Right hindlimb (tissue), 1 donor: Measurements from ENCODE around the gene PIP.
"Not testable (repeated sequence)": the region's sequence is repeated elsewhere in the genome, so short reads cannot be mapped to it uniquely, and the experiment has no call there.

Experiments used
- DNase-seq: peaks from one replicate; pipeline ENCODE4 v3.0.0-alpha.2; 2018

PIP gene, protein sequence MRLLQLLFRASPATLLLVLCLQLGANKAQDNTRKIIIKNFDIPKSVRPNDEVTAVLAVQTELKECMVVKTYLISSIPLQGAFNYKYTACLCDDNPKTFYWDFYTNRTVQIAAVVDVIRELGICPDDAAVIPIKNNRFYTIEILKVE

DNA sequence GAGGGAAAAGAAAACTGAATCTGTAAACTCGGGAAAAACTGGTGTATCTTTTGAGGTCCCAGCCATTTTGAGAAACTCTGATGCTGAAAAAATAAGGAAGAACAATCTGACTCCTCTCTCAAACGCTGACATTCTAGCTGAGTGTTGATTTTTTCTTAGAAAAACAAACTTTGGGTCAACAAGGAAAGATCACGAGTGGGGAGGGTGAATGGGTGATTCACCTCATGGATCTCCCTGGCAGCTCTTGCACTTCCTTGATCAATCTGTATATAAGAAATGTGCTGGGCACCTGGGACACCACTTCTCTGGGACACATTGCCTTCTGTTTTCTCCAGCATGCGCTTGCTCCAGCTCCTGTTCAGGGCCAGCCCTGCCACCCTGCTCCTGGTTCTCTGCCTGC lies at the start of gene PIP:
Gene PIP (plus strand): TSS at position 297 of the 400 bp plus-strand sequence. CDS start 40 bp downstream, at position 337.
- DNase-seq, result no peak

DNA sequence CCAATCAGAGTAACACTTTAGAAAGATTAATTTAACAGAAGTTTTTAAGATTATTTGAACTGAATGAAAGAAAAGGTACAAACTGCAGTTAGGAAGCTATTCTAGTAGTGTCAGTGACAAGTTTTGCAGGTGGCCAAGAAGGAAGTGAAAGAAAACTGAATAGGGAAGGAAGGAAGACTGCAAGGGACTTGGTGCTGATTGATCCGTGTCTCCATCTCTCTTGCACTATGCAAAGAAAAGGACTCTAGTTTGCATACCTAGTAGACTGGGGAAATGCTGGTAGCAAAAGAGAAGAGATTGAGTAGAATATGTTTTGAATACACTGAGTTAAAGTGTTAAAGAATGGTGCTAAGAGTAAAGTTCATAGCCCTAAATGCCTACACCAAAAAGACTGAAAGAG lies 46.8 kb upstream of the PIP start:
- DNase-seq, result no peak

DNA sequence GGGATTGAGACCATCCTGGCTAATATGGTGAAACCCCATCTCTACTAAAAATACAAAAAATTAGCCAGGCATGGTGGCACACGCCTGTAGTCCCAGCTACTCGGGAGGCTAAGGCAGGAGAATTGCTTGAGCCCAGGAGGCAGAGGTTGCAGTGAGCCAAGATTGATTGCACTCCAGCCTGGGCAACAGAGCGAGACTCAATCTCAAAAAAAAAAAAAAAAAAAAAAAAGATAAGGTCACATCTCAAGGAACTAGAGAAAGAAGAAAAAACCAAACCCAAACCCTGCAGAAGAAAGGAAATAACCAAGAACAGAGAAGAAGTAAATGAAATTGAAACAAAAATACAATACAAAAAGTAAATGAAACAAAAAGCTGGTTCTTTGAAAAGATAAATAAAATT lies 46.3 kb upstream of the PIP start:
- not testable (repeated sequence) for DNase-seq

DNA sequence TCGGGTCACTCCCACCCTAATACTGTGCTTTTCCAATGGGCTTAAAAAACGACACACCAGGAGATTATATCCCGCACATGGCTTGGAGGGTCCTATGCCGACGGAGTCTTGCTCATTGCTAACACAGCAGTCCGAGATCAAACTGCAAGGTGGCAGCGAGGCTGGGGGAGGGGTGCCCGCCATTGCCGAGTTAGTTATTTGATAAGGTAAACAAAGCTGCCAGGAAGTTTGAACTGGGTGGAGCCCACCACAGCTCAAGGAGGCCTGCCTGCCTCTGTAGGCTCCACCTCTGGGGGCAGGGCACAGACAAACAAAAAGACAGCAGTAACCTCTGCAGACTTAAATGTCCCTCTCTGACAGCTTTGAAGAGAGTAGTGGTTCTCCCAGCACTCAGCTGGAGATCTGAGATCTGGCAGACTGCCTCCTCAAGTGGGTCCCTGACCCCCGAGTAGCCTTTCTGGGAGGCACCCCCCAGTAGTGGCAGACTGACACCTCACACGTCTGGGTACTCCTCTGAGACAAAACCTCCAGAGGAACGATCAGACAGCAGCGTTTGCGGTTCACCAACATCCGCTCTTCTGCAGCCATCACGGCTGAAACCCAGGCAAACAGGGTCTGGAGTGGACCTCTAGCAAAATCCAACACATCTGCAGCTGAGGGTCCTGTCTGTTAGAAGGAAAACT lies 43.2 kb upstream of the PIP start:
- not testable (repeated sequence) for DNase-seq

DNA sequence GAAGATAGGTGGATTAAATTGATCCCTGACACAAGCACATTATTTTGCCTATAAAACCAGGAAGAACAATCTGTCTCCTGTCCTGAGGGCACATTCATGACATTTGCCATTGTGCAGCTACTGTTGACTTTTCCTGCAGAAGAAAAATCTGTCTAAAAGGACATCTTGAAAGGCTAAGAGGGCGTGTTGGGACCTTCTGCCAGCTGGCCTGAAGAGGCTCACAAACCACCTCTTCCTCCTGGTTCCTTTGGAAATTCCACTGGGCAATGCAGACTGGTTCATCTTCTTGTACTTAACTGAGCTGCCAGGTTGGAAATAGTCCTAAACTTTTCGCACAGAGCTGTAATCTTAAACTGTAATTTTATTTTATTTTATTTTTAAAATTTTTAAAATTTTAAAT lies 35.7 kb upstream of the PIP start:
- no peak for DNase-seq

DNA sequence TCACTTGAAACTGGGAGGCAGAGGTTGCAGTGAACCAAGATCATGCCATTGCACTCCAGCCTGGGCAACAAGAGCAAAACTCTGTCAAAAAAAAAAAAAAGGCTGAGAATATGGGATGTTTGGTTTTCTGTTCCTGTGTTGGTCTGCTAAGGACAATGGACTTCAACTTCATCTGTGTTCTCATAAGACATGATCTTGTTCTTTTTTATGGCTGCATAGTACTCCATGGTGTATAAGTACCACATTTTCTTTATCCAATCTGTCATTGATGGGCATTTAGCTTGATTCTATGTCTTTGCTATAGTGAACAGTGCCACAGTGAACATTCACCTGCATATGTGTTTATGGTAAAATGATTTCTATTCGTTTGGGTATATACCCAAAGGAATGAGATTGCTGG lies 32.3 kb upstream of the PIP start:
- not testable (repeated sequence) for DNase-seq

DNA sequence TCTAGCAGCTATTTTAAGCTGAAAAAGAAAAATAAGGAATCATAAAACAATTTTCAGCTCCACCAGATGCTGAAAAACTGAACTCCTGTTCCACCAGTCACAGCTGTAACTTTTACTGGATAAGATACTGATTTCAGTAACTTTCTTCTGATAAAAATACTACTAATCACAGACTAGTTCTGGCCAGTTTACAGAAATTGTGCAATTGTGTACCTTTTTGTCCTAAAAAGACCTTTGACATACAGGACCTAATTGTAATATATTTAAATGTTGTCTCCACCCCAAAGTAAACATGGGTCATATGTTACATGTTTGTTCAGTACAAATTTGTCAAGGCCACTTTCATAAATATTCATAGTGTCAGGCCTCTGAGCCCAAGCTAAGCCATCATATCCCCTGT lies 27.1 kb upstream of the PIP start:
- DNase-seq, result no peak

DNA sequence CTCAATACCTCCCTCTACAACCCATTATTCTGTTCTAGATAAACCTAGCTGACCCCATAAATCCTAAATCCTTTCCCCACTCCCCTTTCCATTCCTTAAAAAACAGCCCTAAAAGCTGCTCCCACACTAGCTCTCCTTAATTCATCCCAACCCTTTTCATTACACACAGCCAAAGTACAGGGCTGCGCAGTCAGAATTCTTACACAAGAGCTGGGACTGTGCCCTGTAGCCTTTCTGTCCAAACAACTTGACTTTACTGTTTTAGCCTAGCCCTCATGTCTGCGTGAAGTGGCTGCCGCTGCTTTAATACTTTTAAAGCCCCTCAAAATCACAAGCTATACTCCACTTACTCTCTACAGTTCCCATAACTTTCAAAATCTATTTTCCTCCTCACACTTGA lies 23.9 kb upstream of the PIP start:
- not testable (repeated sequence) for DNase-seq

DNA sequence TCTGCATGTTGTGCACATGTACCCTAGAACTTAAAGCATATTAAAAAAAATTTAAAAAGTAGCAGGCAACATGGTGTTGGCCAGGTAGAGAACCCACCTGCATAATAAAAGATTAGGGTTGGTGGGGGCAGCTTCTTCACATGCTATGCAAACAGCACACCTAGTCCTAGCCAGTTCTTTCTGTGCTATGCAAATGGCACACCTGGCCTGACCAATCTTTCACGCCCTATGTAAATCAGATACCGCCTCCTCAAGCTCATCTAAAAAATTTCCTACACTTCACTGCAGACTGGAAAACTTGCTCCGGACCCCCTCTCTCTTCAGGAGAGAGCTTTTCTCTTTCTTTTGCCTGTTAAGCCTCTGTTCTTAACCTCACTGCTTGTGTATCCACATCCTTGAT lies 14.5 kb upstream of the PIP start:
- DNase-seq, result no peak

DNA sequence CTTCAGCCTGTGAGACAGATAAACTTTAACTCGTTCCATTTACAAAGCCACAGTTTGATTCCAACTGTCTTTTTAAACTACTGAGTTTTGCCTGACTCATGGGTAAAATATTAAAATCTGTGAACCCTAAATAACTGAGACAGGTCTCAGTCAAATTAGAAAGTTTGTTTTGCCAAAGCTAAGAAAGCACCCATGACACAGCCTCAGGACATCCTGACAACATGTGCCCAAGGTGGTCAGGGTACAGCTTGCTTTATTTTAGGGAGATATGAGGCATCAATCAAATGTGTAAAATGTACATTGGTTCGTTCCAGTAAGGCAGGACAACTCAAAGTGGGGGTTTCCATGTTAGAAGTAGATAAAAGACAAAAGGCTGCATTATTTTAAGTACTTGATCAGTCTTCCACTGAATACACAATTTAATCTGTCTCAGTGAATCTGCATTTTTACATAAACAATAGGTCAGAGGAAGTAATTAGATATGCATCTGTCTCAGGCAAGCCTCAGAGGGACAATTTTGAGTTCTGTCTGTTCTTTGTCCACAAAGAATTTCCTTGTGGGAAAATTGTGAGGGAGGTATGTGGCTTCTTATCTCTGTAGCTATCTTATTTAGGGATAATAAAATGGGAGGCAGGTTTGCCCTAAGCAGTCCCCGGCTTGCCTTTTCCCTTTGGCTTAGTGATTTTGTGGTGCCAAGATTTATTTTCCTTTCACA lies 11.0 kb upstream of the PIP start:
- no peak for DNase-seq

DNA sequence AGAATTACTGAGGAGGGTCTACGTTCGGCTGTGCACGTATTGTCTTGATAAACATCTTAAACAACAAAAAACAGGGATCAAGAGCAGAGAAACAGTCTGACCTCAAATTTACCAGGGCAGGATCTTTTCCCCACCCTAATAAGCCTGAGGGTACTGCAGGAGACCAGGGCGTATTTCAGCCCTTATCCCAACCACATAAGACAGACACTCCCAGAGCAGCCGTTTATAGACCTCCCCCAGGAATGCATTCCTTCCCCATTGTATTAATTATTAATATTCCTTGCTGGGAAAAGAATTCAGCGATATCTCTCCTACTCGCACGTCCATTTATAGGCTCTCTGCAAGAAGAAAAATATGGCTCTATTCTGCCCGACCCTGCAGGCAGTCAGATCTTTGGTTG lies 8.6 kb upstream of the PIP start:
- DNase-seq, result not testable (repeated sequence)

DNA sequence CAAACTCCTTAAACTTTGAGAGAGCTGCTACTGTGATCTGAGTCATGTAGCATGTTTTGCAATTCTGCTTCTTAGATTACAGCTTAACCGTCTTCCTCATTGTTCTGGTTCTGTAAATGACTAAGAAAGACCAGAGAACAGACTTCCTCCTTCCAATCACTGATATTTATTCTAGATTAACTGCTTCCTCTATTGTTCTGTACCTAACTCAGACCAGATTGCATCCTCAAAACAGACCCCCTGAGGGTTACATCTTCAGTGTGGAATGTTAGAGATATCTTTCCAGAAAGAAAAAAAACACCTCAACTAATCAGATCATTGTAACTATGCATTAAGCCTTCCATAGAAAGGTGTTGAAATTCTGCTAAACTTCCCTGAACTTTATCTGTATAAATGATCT lies 5.7 kb upstream of the PIP start:
- no peak for DNase-seq

DNA sequence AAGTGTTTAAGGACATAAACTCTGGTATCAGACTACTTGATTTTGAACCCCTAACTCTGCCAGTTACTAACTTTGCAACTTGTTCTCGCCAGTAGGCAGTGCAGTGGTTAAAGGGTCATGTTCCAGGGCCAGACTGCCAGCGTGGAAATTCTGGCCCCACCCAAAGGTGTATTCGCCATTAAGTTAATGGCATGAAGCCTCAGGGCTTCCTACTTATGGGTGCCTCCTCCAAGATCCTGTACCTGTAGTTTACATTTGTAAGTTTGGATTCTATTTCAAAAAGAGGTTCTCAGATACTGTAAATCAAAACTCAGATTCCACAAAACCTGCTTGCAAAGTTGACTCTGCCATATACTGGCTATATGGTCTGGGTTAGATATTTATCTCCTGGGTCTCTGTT lies 2.8 kb upstream of the PIP start:
- DNase-seq, result no peak

DNA sequence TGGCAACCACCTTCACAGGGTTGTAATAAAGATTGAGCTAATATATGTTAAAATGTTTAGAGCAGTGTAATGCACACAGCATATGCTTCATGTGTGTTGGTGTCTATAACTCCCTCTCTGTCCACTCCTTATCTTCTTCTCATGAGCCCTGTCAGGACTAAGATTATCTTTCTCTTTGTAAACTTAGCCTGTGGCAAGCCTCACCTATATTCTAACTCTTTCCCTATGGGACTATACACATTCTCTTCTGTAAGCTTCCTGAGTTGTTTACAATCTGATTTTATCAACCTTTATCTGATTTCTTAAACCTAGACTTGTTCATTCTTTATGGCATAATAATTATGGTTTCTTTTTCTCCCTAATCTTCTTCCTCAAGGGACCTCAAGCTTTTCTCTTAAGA lies 2.4 kb upstream of the PIP start:
- DNase-seq, result no peak

DNA sequence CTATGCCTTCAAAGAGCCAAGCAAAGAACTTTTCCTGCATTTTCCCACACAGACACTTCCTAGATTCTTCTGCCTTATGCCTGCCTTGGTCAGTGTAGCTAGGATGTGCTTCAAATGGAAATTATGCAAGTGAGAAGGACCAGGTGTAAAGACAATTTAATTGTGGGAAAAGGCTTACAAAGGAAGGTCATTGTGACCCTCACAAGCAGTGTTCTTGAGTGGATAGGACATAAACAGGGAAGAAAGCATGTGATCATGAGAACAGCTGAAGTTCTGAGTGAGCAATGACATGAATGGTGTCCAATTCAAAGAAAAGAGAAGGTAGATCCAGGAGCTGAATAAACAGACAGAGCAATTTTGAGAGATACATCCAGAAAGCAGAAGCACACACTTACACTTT lies 1.3 kb upstream of the PIP start:
- no peak for DNase-seq

DNA sequence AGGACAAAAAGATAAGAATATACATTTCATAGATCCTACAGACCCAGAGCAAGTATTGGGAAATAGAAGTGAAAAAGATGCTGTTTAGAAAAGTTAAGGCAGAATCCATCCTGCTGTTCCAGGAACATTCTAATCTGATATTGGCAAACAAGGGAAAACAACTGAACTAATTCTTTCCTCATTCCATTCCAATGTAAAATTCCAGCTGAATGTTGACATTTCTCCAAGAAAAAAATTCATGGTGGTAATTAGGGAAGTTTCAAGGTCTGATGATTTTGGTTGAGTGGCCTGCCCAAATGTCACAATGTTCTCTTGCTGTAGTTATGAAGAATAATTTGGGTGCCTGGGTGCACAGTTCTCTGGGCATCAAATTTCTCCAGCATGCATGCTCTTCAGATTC lies 15.2 kb downstream of the PIP start:
- no peak for DNase-seq

DNA sequence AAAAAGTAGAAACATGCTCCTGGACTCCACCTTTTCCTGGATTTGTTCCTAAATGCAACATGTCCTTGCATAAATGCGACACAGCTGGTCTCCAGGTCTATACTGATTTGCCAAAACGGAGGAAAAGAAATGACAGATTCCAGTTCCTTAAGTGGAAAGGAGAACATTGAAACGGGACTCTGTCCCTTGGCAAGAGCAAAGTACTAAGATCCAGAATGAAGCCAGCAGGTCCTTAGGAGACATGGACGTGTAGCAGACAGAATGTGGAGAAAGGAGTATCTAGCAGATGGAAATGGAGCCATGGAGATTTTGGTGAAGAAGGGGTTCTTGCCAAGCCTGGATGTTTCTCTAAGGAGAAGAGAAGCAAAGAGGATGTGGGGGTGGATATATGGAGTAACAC lies 16.2 kb downstream of the PIP start:
- DNase-seq, result no peak

DNA sequence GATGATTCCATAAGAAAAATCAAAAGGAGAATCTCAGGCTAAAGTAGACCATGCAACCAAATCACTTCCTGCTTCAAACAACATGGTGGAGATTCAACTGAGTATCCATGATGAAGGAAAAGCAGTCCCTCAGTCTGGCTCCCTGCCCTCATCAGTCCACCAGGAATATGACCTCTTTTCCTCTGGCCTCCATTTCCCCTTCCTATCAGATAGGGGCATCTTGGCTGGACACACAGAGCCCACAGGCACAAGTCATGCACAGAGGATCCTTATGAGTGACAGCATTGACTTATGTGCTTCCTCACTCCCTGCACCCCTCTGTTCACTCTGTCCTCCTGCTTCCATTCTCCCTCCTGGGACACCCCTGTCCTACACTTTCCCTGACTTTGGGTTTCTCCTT lies 16.8 kb downstream of the PIP start:
- DNase-seq, result no peak

DNA sequence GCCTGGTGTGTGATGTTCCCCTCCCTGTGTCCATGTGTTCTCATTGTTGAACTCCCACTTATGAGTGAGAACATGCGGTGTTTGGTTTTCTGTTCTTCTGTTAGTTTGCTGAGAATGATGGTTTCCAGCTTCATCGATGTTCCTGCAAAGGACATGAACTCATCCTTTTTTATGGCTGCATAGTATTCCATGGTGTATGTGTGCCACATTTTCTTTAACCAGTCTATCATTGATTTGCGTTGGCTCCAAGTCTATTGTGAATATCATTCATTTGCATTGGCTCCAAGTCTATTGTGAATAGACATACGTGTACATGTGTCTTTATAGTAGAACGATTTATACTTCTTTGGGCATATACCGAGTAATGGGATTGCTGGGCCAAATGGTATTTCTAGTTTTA lies 18.8 kb downstream of the PIP start:
- not testable (repeated sequence) for DNase-seq

DNA sequence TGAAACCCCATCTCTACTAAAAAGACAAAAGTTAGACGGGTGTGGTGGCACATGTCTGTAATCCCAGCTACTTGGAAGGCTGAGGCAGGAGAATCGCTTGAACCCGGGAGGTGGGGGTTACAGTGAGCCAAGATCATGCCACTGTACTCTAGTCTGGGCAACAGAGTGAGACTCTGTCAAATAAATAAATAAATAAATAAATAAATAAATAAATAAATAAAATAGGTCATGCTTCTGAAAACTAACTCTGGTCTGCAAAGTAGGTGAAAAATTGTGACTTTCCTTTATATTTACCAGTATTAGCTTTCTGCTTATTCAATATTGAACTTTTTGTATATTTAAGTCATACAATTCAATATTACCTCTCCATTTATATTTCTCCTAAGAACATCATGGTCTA lies 26.7 kb downstream of the PIP start:
- not testable (repeated sequence) for DNase-seq

DNA sequence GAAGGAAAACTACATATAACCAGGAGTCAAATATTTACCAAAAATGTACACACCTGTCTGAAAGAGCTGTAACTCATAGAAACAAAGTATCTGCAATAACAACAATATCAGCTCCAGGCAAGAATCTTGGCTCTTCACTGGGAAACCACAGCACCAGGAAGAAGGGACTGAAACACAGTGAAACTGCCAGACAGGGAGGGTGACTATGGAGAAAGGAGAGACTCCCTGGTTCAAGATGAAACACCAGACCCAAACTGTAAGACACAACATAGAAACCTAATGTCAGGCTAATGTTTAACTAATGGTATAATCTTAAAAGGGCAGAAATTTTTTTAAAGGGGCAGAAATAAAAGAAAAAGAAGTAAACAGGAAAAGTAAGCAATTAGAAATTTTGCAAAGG lies 39.8 kb downstream of the PIP start:
- no peak for DNase-seq

DNA sequence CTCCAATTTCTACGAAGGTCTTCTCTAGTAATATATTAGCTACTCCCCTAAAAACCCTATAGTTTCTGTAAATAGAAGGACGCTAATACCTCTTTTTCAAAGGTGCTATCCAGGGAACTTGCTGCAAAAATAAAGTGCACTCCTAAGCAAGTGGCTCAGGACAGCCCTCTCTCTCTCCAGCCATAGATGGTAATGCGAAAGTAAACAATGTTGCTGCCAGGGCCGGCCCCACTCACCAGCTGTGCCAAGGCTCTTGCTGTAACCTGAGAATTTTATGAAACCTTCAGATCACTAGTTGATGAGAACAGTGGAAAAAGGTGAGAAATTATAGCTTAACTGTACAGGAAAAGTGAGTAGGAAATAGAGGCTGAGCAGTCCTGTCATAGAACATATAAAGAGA lies 40.5 kb downstream of the PIP start:
- DNase-seq, result no peak

DNA sequence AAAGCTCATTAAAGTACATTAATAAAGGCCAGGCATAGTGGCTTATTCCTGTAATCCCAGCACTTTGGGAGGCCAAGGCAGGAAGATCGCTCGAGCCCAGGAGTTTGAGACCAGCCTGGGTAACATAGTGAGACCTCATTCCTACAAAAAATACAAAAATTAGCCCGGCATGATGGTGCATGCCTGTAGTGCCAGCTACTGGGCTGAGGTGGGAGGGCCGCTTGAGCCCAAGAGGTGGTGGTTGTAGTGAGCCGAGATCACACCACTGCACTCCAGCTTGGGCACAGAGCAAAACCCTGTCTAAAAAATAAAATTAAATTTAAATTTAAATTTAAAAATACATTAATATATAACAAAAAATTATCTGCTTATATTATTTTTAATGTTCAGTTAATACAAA lies 44.3 kb downstream of the PIP start:
- DNase-seq, result no peak

DNA sequence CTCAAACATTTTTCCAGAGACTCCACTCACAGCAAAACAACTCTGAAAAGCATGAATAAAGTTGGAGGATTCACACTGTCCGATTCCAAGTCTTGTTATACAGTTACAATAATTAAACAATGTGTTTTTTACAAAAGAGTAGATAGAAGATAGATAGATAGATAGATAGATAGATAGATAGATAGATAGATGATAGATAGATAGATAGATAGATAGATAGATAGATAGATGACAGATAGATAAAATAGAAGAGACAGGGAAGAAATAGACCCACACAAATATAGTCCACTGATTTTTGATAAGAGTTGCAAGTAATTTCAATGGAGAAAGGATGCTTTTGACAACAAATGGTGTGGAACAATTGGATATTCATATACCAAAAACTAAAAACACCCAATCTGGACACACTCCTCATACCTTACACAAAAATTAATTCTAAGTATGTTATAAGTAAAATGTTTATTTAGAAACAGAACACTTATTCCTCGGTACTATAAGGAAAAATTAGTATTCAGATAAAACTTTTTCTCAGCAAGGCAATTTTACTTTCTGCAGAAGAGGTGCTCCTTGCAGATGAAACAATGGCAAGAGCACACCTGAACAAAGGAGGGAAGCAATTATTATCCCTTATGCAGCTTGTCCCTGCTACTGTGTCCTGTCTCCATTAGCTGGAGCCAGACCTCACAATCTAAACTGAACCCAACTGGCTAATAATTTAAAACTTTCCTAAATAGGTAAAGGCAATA lies 45.7 kb downstream of the PIP start:
- no peak for DNase-seq
